SK-N-SH treated with all-trans-retinoic acid at 6 μM for 48 hours (cell line): Measurements from ENCODE around the gene HCN2.

Experiments
- BACH2 ChIP-seq: fragments of 250-450 bp; sonication (Bioruptor Pico); IDR thresholded peaks from 2 replicates; pipeline ENCODE4 v1.9.0; 2021; ENCODE audit warnings: mild to moderate bottlenecking, borderline replicate concordance
- CREB5 ChIP-seq: fragments of 250-450 bp; sonication (Bioruptor Pico); IDR thresholded peaks from 2 replicates; pipeline ENCODE4 v1.5.1; 2020; ENCODE audit warnings: low read depth, mild to moderate bottlenecking, moderate library complexity
- ESRRG ChIP-seq: fragments of 250-450 bp; sonication (Bioruptor Pico); IDR thresholded peaks from 2 replicates; pipeline ENCODE4 v1.6.1; 2021; ENCODE audit warnings: mild to moderate bottlenecking
- GLIS3 ChIP-seq: fragments of 250-450 bp; sonication (Bioruptor Pico); IDR thresholded peaks from 2 replicates; pipeline ENCODE4 v1.5.0; 2020; ENCODE audit warnings: mild to moderate bottlenecking, moderate library complexity
- ISL1 ChIP-seq: fragments of 250-450 bp; sonication (Bioruptor Pico); IDR thresholded peaks from 2 replicates; pipeline ENCODE4 v2.1.2; 2022; ENCODE audit warnings: mild to moderate bottlenecking, moderate library complexity
- PATZ1 ChIP-seq: fragments of 250-450 bp; sonication (Bioruptor Pico); IDR thresholded peaks from 2 replicates; pipeline ENCODE4 v1.8.0; 2020; ENCODE audit warnings: mild to moderate bottlenecking, moderate library complexity, borderline replicate concordance
- RARB ChIP-seq: fragments of 250-450 bp; sonication (Bioruptor Pico); IDR thresholded peaks from 2 replicates; pipeline ENCODE4 v1.8.0; 2021; ENCODE audit warnings: mild to moderate bottlenecking, moderate library complexity
- SNAI2 ChIP-seq: fragments of 250-450 bp; sonication (Bioruptor Pico); IDR thresholded peaks from 2 replicates; pipeline ENCODE4 v1.5.0; 2020; ENCODE audit warnings: mild to moderate bottlenecking, moderate library complexity
- ZC3H10 ChIP-seq: fragments of 250-450 bp; sonication (Bioruptor Pico); IDR thresholded peaks from 2 replicates; pipeline ENCODE4 v1.5.1; 2021; ENCODE audit warnings: mild to moderate bottlenecking, moderate library complexity
- ZFP3 ChIP-seq: fragments of 250-450 bp; sonication (Bioruptor Pico); IDR thresholded peaks from 2 replicates; pipeline ENCODE4 v1.5.0; 2020; ENCODE audit warnings: mild to moderate bottlenecking, moderate library complexity
- ZFP30 ChIP-seq: fragments of 450-650 bp; formaldehyde crosslinking; IDR thresholded peaks from 2 replicates; pipeline ENCODE4 v1.5.0; 2022; ENCODE audit warnings: mild to moderate bottlenecking, moderate library complexity
- ZNF70 ChIP-seq: fragments of 450-650 bp; formaldehyde crosslinking; IDR thresholded peaks from 2 replicates; pipeline ENCODE4 v1.5.0; 2020; ENCODE audit warnings: mild to moderate bottlenecking, moderate library complexity

GRCh38 chr19:580274-580835, 9.3 kb upstream of the HCN2 start:
- no peak for TF ChIP-seq SNAI2 (CRISPR knock-in tag)
- TF ChIP-seq RARB (CRISPR knock-in tag), result no peak
- no peak for TF ChIP-seq ESRRG (CRISPR knock-in tag)
- TF ChIP-seq ISL1, result no peak
- TF ChIP-seq ZFP30 (CRISPR knock-in tag), result no peak
- no peak for TF ChIP-seq CREB5 (CRISPR knock-in tag)
- TF ChIP-seq PATZ1 (CRISPR knock-in tag), result no peak
- TF ChIP-seq ZFP3, result no peak
- TF ChIP-seq ZNF70 (CRISPR knock-in tag), result no peak
- no peak for TF ChIP-seq BACH2 (CRISPR knock-in tag)
- TF ChIP-seq ZC3H10 (CRISPR knock-in tag), result no peak
- TF ChIP-seq GLIS3, result no peak
